ENCODE measurements around the gene SYNDIG1. TPM values are rescaled to one million over a fixed set of nuclear protein-coding genes. Genes with fewer than 3 reads are reported as not detected.

SYNDIG1 gene
- total RNA-seq, 4 donors from 2014 or later = 8.3 to 12.4 (median 10.2) TPM

DNA sequence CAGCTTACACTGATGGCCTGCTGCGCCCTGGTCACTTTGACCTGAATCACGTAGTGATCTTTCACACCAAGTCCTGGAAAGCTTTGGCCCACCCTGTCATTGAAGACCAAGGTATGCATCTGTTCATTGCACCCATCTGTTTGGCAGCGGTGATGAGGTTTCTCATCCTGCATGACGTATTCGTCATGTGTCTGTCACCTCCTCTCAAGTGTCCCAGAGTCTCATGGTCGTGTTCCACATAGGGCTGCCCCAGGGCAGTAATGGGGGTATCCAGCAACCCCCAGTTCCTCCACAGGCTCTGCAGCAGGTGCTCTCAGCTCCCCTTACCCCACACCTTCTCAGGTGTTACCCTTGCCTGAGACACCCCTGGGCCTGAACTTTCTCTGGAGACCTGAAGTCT lies 104.1 kb downstream of the SYNDIG1 start:
- DNase-seq = no peak
- Histone ChIP-seq H3K27me3 (no peaks in the 10 kb centered on the region), H3K36me3 (no peaks in the 10 kb centered on the region), H3K27ac (no peak overlapping the region), H3K9me3 (no peaks in the 10 kb centered on the region), H3K4me3 (replicated peaks in 1 of 3) (no peak overlapping the region), H3K4me1 (no peaks in the 10 kb centered on the region)
- TF ChIP-seq POLR2A (IDR thresholded peaks at IDR 0.05) = no peak
- TF ChIP-seq CTCF (IDR thresholded peaks at IDR 0.05) = no peak
- WGBS, 2 donors = 92% methylated on average over 6 of the region's 6 CpGs
- intact Hi-C loops (cut with DNase I) = no loop called here

DNA sequence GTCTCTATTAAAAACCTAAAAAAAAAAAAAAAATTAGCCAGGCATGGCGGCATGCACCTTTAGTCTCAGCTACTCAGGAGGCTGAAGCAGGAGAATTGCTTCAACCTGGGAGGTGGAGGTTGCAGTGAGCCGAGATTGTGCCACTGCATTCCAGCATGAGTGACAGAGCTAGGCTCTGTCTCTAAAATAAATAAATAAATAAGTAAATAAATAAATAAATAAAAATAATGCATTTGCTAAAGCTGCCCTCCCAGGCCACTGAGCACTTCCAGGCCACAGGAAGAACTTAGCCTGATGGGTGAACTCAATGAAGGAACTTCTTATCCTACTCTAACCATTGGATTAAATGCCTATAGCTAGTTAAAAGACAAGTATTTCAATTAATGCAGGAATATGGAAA lies 104.9 kb downstream of the SYNDIG1 start:
- intact Hi-C loops (cut with DNase I) = no loop called here
- Histone ChIP-seq H3K27me3 (no peaks in the 10 kb centered on the region), H3K4me1 (no peaks in the 10 kb centered on the region)

DNA sequence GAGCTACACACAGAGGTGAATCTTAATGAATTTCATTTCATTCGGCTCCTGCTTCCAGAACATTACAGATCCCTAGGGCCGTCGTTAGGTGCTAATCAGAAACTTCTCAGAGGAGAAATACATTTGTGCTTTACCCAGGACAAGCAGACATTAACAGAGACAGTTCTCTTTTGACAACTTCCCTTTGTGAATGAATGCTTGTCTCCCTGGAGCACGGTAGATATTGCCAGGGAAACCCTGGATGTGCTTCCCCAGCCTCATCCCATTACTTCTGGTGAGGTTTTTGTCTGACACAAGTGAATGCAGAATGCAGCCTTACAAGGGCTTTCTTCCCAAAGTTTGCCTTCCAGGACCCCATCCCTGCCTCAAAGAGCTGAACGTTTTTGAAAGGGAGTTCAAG lies 105.4 kb downstream of the SYNDIG1 start:
- Histone ChIP-seq H3K27me3 (no peaks in the 10 kb centered on the region), H3K4me1 (no peaks in the 10 kb centered on the region), H3K27ac (no peak overlapping the region), H3K36me3 (no peaks in the 10 kb centered on the region), H3K9me3 (no peaks in the 10 kb centered on the region), H3K4me3 (replicated peaks in 1 of 3) (no peak overlapping the region)
- intact Hi-C loops (cut with DNase I) = no loop called here
- TF ChIP-seq POLR2A (IDR thresholded peaks at IDR 0.05) = no peak
- DNase-seq = no peak
- 85 to 90% methylated on average over 5 of the region's 5 CpGs for WGBS, 2 donors

More for the DNA sequence above, 104.9 kb downstream of the SYNDIG1 start:
- no peaks in the 10 kb centered on the region for H3K36me3 ChIP-seq
- WGBS, 2 donors = 90 to 95% methylated on average over 2 of the region's 2 CpGs
- TF ChIP-seq POLR2A (IDR thresholded peaks at IDR 0.05) (no peak), CTCF (IDR thresholded peaks at IDR 0.05) (no peak)
- no peak overlapping the region for H3K27ac ChIP-seq
- H3K4me3 ChIP-seq (replicated peaks in 1 of 3) = no peak overlapping the region
- DNase-seq = no peak
- no peaks in the 10 kb centered on the region for H3K9me3 ChIP-seq

DNA sequence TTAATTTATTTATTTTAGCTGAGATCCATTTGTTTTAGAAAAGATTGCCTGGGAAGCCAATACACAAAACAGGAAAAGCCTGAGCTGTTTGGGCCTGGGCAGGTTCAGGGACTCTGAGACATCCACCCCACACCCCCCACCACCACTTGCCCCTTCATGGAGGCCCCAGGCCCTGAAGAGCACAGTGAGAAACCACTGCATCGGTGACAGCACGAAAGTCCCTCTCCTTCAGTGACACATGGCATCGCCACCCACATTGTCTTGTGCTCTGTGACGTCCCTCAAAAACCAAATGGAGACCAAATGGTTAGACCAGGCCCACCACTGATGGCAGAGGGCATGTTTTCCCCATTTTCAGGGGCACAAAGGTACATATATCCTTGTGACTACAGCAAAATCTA lies 106.4 kb downstream of the SYNDIG1 start:
- H3K27ac ChIP-seq = no peak overlapping the region
- 84 to 91% methylated on average over 4 of the region's 4 CpGs for WGBS, 2 donors
- no peaks in the 10 kb centered on the region for H3K36me3 ChIP-seq
- no peaks in the 10 kb centered on the region for H3K4me1 ChIP-seq
- TF ChIP-seq POLR2A (IDR thresholded peaks at IDR 0.05) (no peak), CTCF (IDR thresholded peaks at IDR 0.05) (no peak)
- no peak for DNase-seq
- no peaks in the 10 kb centered on the region for H3K27me3 ChIP-seq
- H3K4me3 ChIP-seq (replicated peaks in 1 of 3) = no peak overlapping the region
- no peaks in the 10 kb centered on the region for H3K9me3 ChIP-seq
- intact Hi-C loops (cut with DNase I) = no loop called here

GRCh38 chr20:24576447-24576846 lies 107.0 kb downstream of the SYNDIG1 start:
- Histone ChIP-seq H3K9me3 (no peaks in the 10 kb centered on the region), H3K27me3 (no peaks in the 10 kb centered on the region), H3K4me3 (replicated peaks in 1 of 3) (no peak overlapping the region), H3K36me3 (no peaks in the 10 kb centered on the region), H3K27ac (no peak overlapping the region), H3K4me1 (no peaks in the 10 kb centered on the region)
- no peak for TF ChIP-seq CTCF (IDR thresholded peaks at IDR 0.05)
- no peak for TF ChIP-seq POLR2A (IDR thresholded peaks at IDR 0.05)
- DNase-seq = no peak
- intact Hi-C loops (cut with DNase I) = no loop called here
- WGBS, 2 donors = 89 to 92% methylated on average over 11 of the region's 11 CpGs
